Panc1 (cell line): ENCODE data around the gene ECHDC3. TPM values are rescaled to one million over a fixed set of nuclear protein-coding genes. Genes with fewer than 3 reads are reported as not detected.
A peak's percentile ranks its signal among the peaks of the same experiment; 100 is the strongest.

Experiments used
- ATAC-seq: fragments of 200-7000 bp; cut with Tn5 transposase; 2 replicates; pipeline ENCODE4 v1.9.1; 2020; ENCODE audit warnings: mild to moderate bottlenecking, moderate library complexity
- BruUV-seq: library from RNA; stranded (reverse); fragments of 400-500 nt; replicated peaks from 2 replicates; lab custom pipeline; 2021; lab: Mats Ljungman, UMichigan
- CTCF ChIA-PET: fragments of 300-600 bp; sonication (Branson Sonifier 250); formaldehyde crosslinking; loops from one replicate; lab custom pipeline; 2022; ENCODE audit warnings: antibody characterized with exemption; lab: Charles Lee
- POLR2A ChIA-PET: fragments of 300-600 bp; sonication (Branson Sonifier 250); formaldehyde crosslinking; loops from one replicate; lab custom pipeline; 2022; ENCODE audit warnings: antibody characterized with exemption; lab: Charles Lee
- DNase-seq: peaks from one replicate; pipeline ENCODE4 v3.0.0-alpha.2; 2010; ENCODE audit warnings: low read depth, low spot score
- H3K27ac ChIP-seq: 2 replicates; pipeline ENCODE4 v1.5.1; 2011; ENCODE audit warnings: mild to moderate bottlenecking, low read length, inconsistent platforms
- H3K27me3 ChIP-seq: fragments of 200-500 bp; sonication (Bioruptor generic); 2 replicates; pipeline ENCODE4 v1.6.0; 2014; ENCODE audit warnings: low read length, inconsistent platforms; ENCODE audit not compliant: control insufficient read depth, insufficient read depth
- H3K36me3 ChIP-seq: fragments of 200-500 bp; sonication (Bioruptor generic); 2 replicates; pipeline ENCODE4 v1.5.1; 2014; ENCODE audit warnings: inconsistent platforms, mild to moderate bottlenecking, low read length, moderate library complexity; ENCODE audit not compliant: control insufficient read depth, insufficient read depth
- H3K4me1 ChIP-seq: 2 replicates; pipeline ENCODE4 v1.5.1; 2011; ENCODE audit warnings: inconsistent platforms, mild to moderate bottlenecking, low read length, moderate library complexity; ENCODE audit not compliant: control insufficient read depth, insufficient read depth
- H3K4me3 ChIP-seq, 2 experiments: 2 replicates each; pipeline ENCODE4 v1.5.1; 2011 to 2012; ENCODE audit warnings: low read depth in 2 of 2, low read length in 2 of 2, mild to moderate bottlenecking in 2 of 2, inconsistent platforms in 1 of 2, moderate library complexity in 1 of 2
- H3K9me3 ChIP-seq: fragments of 200-500 bp; sonication (Bioruptor generic); 2 replicates; pipeline ENCODE4 v1.5.1; 2014; ENCODE audit warnings: low read depth, mild to moderate bottlenecking, inconsistent platforms, low read length, moderate library complexity; ENCODE audit not compliant: control insufficient read depth, insufficient read depth
- POLR2AphosphoS5 ChIP-seq: IDR thresholded peaks from 2 replicates; pipeline ENCODE4 v1.6.1; 2012; ENCODE audit warnings: mild to moderate bottlenecking, low read depth, low read length, moderate library complexity
- SIN3A ChIP-seq: IDR thresholded peaks from 2 replicates; pipeline ENCODE4 v1.6.1; 2012; ENCODE audit warnings: low read depth, mild to moderate bottlenecking, low read length, moderate library complexity, borderline replicate concordance; ENCODE audit not compliant: insufficient read depth
- TCF7L2 ChIP-seq: IDR thresholded peaks from 2 replicates; pipeline ENCODE4 v1.6.1; 2011; ENCODE audit warnings: mild to moderate bottlenecking, low read depth, low read length, inconsistent platforms
- in situ Hi-C: cut with HindIII; loops from 2 replicates; pipeline ENCODE4 v1.10.0; 2016; ENCODE audit warnings: low sequenced_read_pairs, low pct_unique_long_range_greater_than_20kb
- intact Hi-C: fragments of 100-400 bp; cut with micrococcal nuclease; formaldehyde crosslinking; loops from one replicate; pipeline ENCODE4 v1.10.0; 2022; ENCODE audit not compliant: unreplicated experiment
- total RNA-seq: library from RNA; stranded (reverse); gene quantifications from one replicate; pipeline ENCODE4 v1.2.1, GENCODE V29; 2021; ENCODE audit not compliant: unreplicated experiment
- TF ChIP-seq, protein P1 (sequence below): fragments of 450-650 bp; IDR thresholded peaks from 2 replicates; pipeline ENCODE4 v1.5.1; 2017; ENCODE audit warnings: mild to moderate bottlenecking
- TF ChIP-seq, protein P2 (sequence below), 2 experiments: IDR thresholded peaks; 2 replicates each; pipeline ENCODE4 v1.6.1; 2011 to 2012; ENCODE audit warnings: low read depth in 2 of 2, control low read depth in 1 of 2, low read length in 1 of 2, mild to moderate bottlenecking in 1 of 2, moderate library complexity in 1 of 2; ENCODE audit not compliant: insufficient read depth in 1 of 2

ECHDC3 gene
- total RNA-seq, 1 experiment from 2014 or later, result 5.8 TPM

DNA sequence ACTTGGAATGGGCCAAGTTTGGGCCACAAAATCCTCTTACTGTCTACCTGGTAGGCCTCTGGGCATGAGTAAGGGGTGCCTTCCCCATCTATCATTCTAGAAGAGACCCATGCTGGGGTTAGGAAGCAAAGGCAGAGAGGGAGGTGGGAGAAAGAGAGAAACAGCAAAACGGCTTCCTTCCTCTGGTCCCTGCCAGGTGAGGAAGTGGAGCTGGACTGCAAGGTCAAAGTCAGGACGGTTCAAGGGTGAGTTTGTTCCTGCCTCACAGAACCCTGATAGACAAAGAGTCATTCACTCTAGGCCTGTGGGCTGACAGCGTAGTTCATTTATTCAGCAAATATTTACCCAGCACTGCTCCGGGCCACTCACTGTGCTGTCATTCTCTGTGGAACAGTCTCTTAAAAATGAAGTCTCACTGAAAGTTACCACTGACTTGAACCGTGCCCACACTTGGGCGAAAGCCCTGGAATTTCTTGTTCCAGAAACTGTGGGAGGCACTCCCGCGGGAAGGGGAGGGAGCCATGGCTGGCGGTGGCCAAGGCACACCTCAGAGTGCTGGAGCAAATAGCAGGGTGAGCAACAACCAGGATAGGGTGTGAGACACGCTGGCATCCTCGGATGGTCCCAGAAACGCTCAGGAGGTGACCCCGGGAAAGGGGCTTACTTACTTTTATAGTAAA is 26.2 kb upstream of the ECHDC3 start:
- CTCF ChIA-PET, result no interaction called here
- intact Hi-C loops, result no loop called here
- POLR2A ChIA-PET, result no interaction called here
- in situ Hi-C loops, result no loop called here
- Histone ChIP-seq H3K27ac (no peak overlapping the region), H3K27me3 (no peaks in the 10 kb centered on the region), H3K9me3 (no peaks in the 10 kb centered on the region), H3K36me3 (no peaks in the 10 kb centered on the region), H3K4me1 (peaks cover 4% of the 10 kb centered on the region), H3K4me3 (no peak overlapping the region)
- TF ChIP-seq, protein P1, sequence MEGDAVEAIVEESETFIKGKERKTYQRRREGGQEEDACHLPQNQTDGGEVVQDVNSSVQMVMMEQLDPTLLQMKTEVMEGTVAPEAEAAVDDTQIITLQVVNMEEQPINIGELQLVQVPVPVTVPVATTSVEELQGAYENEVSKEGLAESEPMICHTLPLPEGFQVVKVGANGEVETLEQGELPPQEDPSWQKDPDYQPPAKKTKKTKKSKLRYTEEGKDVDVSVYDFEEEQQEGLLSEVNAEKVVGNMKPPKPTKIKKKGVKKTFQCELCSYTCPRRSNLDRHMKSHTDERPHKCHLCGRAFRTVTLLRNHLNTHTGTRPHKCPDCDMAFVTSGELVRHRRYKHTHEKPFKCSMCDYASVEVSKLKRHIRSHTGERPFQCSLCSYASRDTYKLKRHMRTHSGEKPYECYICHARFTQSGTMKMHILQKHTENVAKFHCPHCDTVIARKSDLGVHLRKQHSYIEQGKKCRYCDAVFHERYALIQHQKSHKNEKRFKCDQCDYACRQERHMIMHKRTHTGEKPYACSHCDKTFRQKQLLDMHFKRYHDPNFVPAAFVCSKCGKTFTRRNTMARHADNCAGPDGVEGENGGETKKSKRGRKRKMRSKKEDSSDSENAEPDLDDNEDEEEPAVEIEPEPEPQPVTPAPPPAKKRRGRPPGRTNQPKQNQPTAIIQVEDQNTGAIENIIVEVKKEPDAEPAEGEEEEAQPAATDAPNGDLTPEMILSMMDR, result no peak
- TF ChIP-seq POLR2AphosphoS5 (no peak), SIN3A (no peak), TCF7L2 (no peak)
- TF ChIP-seq, protein P2, sequence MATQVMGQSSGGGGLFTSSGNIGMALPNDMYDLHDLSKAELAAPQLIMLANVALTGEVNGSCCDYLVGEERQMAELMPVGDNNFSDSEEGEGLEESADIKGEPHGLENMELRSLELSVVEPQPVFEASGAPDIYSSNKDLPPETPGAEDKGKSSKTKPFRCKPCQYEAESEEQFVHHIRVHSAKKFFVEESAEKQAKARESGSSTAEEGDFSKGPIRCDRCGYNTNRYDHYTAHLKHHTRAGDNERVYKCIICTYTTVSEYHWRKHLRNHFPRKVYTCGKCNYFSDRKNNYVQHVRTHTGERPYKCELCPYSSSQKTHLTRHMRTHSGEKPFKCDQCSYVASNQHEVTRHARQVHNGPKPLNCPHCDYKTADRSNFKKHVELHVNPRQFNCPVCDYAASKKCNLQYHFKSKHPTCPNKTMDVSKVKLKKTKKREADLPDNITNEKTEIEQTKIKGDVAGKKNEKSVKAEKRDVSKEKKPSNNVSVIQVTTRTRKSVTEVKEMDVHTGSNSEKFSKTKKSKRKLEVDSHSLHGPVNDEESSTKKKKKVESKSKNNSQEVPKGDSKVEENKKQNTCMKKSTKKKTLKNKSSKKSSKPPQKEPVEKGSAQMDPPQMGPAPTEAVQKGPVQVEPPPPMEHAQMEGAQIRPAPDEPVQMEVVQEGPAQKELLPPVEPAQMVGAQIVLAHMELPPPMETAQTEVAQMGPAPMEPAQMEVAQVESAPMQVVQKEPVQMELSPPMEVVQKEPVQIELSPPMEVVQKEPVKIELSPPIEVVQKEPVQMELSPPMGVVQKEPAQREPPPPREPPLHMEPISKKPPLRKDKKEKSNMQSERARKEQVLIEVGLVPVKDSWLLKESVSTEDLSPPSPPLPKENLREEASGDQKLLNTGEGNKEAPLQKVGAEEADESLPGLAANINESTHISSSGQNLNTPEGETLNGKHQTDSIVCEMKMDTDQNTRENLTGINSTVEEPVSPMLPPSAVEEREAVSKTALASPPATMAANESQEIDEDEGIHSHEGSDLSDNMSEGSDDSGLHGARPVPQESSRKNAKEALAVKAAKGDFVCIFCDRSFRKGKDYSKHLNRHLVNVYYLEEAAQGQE (IDR thresholded peaks at IDR 0.05; ENCODE audit: insufficient read depth in 1 of 2, low read depth in 2 of 2, low read length in 1 of 2), result no peak
- no peak for DNase-seq
- no TSS peak for BruUV-seq
- ATAC-seq, result peak; percentile 91

DNA sequence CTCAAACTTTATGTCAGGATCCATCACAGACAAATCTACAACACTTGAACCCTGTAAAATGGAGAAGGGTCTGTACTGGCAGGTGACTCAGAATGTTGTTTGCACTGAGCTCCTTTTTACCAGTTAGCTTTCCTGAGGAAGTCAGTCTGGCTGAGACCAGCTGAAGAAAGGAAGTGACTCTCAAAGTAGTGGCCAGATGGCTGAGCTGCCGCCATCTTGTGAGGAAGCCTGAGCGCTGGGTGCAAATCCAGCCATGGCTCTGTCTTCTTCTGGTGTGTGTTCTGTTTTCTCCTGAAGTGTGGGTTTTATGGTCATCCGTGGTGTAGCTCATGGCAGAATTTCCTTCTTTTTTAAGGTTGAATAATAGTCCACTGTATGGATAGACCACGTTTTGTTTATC is 25.5 kb upstream of the ECHDC3 start:
- no peaks in the 10 kb centered on the region for H3K27me3 ChIP-seq
- in situ Hi-C loops (no loop called here), intact Hi-C loops (no loop called here)
- TF ChIP-seq, protein P1, result no peak
- TF ChIP-seq TCF7L2 (no peak), SIN3A (no peak), POLR2AphosphoS5 (no peak)
- TF ChIP-seq, protein P2 (IDR thresholded peaks at IDR 0.05; ENCODE audit: insufficient read depth in 1 of 2, low read depth in 2 of 2, low read length in 1 of 2), result no peak
- ATAC-seq (no peak), DNase-seq (no peak)
- BruUV-seq, result no TSS peak
- peaks cover 4% of the 10 kb centered on the region for H3K4me1 ChIP-seq
- ChIA-PET POLR2A (no interaction called here), CTCF (no interaction called here)
- no peaks in the 10 kb centered on the region for H3K9me3 ChIP-seq
- no peaks in the 10 kb centered on the region for H3K36me3 ChIP-seq
- H3K4me3 ChIP-seq, result no peak overlapping the region
- H3K27ac ChIP-seq, result peak overlapping the region; percentile 29; the same call in 1 of the 2 replicates
